HG03066 (cell line): ENCODE results near the gene SCAF8.
"Not testable (repeated sequence)": the region's sequence is repeated elsewhere in the genome, so short reads cannot be mapped to it uniquely, and the experiment has no call there.

Source experiments
- ATAC-seq: cut with Tn5 transposase; IDR thresholded peaks from one replicate; pipeline ENCODE4 v1.9.1; 2021; ENCODE audit warnings: low read depth; ENCODE audit not compliant: unreplicated experiment

Gene SCAF8, protein sequence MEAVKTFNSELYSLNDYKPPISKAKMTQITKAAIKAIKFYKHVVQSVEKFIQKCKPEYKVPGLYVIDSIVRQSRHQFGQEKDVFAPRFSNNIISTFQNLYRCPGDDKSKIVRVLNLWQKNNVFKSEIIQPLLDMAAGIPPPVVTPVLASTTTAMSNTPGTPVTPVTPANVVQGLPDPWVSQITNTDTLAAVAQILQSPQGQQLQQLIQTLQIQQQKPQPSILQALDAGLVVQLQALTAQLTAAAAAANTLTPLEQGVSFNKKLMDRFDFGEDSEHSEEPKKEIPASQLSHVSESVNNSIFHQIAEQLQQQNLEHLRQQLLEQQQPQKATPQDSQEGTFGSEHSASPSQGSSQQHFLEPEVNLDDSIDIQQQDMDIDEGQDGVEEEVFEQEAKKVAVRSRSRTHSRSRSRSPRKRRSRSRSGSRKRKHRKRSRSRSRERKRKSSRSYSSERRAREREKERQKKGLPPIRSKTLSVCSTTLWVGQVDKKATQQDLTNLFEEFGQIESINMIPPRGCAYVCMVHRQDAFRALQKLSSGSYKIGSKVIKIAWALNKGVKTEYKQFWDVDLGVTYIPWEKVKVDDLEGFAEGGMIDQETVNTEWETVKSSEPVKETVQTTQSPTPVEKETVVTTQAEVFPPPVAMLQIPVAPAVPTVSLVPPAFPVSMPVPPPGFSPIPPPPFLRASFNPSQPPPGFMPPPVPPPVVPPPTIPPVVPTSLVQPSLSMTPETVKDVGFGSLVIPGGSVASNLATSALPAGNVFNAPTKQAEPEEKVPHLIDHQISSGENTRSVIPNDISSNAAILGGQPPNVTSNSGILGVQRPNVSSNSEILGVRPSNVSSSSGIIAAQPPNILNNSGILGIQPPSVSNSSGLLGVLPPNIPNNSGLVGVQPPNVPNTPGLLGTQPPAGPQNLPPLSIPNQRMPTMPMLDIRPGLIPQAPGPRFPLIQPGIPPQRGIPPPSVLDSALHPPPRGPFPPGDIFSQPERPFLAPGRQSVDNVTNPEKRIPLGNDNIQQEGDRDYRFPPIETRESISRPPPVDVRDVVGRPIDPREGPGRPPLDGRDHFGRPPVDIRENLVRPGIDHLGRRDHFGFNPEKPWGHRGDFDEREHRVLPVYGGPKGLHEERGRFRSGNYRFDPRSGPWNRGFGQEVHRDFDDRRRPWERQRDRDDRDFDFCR (N-terminal part only)

DNA sequence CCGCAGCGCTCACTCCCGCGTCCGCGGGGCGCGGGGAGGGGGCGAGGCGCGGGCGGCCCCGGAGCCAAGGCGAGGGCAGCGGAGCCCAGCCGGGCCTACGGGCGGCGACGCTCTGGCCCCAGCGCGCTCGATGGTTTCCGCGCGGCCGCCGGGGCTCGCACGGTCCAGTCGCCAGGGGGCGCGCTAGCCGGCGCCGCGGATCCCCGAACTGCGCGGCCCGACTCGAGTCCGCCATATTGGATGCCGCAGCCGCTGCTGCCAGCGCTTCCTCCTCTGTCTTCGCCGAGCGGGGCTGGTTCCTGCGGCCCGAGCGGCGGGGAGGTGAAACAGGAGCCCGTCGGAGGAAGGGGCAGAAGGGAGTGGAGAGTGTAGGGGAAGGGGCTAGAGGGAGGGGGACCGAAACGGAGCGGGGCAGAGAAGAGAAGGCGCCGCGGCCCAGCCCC is at the start of gene SCAF8:
Gene SCAF8 (plus strand): TSS at position 234 of the 443 bp plus-strand sequence. CDS start 485 bp downstream, outside the sequence.
- peak; percentile 75 for ATAC-seq

DNA sequence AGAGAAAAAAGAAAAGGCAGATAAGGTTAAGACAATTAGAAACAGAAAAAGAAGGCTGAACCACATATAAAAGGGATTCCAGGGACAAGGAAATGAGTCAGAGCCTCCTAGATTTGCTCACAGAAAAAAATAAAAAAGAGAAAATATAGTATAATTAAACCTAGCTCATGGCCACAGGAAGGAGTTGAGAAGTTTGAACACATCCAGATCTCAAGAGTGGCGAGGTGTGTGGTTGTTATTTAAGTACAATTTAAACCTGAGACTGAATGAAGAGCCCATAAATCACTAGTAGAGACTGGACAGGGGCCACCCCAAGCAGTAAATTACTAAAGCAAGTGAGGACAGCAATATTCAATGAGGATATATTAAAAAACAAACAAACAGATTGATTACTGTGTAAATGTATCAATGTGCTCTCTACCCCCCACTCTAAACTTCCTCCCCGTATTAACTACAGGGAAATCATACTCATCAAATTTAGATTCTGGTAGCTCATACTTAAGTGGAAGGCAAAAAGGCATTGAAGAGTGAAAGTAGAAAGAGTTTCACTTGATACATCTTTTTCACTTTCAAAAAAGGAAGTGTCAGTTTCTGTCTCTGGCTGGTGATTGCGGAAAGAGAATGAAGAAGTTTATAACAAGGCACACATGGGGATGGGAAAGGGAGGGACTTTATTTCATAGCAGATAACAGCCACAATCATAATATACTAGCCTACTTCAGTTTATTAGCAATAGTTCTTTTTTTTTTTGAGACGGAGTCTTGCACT is 49.3 kb upstream of the SCAF8 start:
- ATAC-seq = peak; percentile 84

DNA sequence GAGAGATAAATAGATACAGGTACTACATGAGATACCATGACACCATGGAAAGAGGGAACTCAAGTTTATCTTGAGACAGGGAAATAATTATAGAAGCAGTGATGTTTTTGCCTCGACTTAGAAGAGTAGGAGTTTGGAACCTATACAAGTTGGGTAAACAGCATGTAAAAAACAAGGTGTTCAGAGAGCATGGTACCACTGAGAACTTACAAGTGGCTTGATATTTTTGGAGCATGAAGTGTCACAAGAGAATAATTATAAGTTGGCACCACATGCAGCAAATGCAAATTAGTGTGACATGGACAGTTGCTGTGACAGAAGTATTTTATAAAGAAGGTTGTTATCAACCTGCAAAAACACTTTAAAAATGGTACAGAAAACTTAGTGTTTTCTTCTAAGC is 47.1 kb upstream of the SCAF8 start:
- ATAC-seq = no peak

DNA sequence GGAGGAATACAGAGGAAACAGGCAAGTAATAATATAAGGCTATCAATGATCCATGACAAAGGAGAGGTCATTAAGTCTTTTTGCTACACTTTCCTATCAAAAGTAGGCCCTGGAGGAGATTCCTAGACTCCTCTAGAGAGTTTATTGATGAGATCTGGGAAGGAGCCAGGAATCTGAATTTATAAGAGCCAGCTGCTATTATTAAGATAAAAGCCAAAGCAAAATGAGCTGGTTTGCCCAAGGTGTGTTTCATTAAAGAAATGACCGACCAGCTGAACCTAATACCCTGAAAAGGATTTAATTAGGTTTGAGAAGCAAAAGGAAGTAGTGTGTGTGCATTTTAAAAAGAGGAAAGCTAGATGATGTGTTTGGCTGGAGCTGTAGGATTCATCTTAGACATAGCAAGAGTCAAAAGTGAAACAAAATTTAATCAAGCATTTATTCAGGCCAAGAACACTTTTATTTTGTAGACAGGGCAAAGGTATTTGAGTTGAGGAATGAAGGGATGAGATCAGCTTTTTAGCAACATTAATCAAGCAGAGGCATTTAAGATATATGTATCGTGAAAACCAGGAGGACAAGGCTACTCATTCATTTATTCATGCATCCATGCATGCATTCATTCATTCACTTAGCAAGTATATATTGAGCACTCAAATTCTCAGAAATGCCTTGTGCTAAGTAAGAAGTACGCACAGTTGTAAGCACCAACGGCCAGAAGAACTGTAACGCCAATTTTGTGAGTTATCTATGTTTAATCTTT is 43.5 kb upstream of the SCAF8 start:
- ATAC-seq = no peak

DNA sequence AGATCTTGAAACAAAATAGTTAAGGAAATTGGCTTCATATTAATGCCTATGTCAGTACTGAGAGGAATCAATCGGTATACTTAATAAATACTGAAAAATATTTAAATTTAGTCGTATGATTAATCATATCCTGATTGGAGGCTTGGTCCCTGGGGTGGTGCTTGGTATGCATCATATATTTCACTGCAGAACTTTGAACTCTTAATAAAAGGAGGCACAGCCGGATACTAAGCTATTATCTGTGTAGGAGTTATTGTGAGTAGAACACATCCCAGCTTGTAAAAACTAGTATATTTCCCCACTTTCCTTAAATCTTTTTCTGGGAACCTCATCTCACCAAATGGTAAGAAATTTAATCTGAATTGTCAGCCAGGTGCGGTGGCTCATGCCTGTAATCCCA is 42.4 kb upstream of the SCAF8 start:
- no peak for ATAC-seq

DNA sequence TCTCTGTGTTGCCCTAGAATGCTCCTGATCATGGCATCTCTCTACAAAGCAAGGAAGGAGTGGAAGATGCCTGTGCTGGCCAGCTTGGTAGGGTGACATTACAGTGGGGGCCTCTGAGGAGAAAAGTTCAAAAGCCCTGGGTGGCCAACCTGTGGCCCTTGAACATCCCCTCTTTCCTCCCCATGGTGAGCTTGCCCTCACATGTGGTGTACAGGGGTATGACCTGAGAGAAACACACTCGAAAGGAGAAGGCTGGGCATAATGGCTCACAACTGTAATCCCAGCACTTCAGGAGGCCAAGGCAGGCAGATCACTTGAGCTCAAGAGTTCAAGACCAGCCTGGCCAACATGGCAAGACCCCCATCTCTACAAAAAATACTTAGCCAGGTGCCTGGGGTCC is 36.6 kb upstream of the SCAF8 start:
- no peak for ATAC-seq

DNA sequence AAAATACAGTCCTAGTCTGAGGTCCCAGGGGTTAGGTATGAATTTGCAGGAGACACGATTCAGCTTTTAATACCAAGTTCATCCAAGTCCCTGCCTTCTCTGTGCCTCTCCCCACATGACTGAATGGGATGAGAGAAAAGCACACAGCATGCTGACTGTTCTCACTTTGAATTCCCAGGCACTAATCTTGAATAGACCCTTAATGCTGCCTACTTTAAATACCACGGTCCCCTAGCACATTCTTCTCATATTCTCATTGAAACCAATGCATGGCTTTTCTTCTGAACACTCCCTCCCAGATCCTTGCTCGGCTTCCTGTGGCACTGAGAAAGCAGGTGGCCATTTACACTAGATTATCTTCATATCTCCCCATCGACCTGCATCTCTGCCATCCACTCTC is 30.1 kb upstream of the SCAF8 start:
- ATAC-seq = no peak

DNA sequence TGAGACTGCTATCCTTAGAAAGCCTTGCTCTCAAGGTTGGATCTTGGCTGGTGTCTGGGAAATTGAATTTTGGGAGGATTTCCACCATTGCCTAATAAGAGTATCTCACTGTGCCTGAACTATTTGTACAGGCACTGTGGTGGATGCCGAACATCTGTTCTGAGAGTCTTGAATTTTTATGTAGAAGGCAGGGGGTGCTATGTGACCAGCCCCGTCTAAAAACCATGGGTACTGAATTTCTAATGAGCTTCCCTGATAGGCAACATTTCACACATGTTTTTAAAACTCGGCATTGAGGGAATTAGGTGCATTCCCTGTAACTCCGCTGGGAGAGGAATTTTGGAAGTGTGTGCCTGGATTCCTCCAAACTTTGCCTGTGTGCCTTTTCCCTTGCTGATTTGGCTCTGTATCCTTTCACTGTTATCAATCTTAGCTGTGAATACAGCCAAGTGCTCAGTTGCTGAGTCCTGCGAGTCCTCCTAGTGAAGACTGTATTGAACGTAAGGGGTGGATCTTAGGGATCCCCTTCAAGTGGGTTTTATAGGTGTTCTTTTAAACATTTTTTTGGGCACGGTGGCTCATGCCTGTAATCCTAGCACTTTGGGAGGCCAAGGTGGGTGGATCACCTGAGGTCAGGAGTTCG is 27.6 kb upstream of the SCAF8 start:
- ATAC-seq = no peak

DNA sequence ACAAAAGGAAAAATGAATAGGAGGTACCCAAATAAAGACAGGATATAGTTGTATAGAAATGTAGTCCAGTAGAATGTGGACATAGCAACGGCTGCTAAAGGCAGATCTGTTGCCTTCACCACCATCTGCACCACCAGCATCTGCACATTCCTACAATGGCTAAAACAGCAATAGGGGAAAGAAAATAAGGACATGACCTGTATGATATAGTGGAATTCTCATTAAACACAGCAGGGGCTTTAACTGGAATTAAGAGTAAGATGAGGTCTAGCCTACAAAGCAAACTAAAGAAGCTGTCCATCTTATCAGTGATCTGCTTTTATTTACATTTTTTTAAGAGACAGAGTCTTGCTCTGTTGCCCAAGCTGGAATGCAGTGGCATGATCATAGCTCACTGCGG is 26.8 kb upstream of the SCAF8 start:
- no peak for ATAC-seq

DNA sequence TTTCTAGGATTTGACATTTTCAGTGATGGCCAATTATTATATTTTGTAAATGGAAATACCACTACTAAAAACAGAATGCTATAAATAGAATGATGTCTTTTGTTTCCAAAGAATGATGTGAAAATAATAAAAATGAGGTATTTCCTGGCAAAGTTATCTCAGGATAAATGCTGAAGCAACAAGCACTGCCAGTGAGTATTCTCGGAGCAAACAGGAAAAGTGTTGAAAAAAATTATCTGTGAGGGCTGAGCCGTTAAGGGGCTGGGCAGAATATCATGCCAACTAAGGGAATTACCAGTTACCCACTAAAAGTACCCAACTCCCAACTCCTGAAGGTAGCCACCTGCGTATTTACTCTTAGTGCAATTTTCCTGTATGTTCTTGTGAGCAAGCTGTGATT is 23.6 kb upstream of the SCAF8 start:
- no peak for ATAC-seq

DNA sequence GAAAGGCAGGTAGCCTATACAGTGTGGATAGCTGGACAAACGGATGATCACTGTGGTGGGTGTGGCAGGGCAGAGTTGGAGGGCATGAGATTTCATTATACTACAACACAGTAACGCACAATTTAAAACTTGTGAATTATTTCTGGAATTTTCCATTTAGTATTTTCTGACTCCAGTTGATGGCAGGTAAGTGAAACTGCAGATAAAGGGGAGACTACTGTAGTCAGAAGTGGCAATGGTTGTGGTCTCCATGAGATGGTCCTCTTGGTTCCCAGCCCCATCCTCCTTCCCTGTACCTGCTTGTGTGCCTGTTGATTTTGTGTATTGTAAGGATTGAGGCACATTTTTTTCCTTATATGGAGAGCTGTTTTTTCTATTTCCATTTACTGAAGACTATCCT is 22.5 kb upstream of the SCAF8 start:
- no peak for ATAC-seq

DNA sequence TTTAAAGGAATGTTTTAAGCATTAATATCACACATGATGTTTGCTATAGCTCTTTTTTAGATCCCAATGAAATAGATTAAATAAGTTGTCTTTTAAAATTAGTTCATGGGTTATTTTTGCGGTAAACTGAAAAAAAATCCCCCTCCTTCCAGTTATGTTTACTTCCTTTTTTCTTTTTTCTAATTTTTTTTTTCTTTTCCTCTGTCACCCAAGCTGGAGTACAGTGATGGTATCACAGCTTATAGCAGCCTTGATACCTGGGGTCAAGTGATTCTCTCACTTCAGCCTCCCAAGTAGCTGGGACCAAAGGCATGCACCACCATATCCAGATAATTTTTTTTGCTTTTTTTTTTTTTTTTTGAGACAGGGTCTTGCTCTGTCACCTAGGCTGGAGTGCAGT is 17.8 kb upstream of the SCAF8 start:
- ATAC-seq = no peak

DNA sequence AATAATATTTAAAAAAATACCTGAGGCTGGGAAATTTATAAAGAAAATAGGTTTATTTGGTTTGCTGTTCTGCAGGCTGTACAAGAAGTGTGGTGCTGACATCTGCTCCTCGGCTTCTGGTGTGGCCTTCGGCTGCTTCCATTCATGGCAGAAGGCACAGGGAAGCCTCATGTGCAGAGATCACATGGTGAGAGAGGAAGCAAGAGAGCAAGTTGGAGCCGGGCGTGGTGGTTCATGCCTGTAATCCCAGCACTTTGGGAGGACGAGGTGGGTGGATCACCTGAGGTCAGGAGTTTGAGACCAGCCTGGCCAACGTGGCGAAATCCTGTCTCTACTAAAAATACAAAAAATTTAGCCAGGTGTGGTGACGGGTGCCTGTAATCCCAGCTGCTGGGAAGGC is 16.9 kb upstream of the SCAF8 start:
- ATAC-seq = not testable (repeated sequence)

DNA sequence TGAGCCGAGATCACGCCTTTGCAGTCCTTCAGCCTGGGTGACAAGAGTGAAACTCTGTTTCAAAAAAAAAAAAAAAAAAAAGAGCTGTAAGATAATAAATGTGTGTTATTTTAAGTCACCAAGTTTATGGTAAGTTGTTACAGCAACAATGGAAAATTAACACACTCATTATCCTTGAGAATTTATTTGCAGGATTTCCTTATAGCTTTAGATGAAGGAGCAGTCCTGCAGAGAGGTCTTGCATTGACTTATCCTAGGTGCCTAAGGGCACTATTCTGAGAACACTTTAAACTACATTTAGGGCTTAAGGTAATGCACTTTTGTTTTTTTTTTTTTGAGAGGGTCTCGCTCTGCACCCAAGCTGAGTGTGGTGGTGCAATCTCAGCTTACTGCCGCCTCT is 13.8 kb upstream of the SCAF8 start:
- ATAC-seq = no peak

DNA sequence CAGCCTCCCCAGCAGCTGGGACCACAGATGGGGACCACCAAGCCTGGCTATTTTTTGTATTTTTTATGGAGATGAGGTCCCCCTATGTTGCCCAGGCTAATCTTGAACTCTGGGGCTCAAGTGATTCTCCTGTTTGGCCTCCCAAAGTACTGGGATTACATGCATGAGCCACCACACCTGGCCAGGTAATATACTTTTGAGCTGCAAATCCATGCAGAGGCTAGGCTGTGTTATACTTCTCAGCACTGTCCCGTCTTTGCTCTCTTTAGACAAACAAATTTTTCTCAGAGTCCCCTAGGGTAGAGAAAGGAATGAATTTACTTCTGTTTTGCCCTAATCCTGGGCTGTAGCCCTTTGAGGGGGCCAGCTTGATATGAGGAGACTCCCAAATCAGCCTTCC is 13.4 kb upstream of the SCAF8 start:
- ATAC-seq = no peak

DNA sequence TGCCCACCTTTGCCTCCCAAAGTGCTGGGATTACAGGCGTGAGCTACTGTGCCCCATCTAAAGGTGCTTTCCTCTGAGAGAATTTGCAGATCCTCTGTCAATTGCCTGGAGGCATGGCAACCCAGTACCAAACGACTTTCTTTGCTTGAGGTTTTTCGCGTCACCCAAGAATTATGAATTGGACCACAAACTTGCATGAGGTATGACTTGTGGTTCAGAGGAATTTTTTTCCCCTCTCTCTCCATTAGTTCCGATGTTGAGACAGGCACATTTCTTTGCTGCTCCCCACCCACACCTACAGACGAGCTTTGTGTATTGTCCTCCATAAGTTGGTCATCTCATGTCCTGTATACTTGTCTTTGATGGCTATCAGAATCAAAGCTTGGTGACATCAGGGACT is 11.8 kb upstream of the SCAF8 start:
- ATAC-seq = no peak

DNA sequence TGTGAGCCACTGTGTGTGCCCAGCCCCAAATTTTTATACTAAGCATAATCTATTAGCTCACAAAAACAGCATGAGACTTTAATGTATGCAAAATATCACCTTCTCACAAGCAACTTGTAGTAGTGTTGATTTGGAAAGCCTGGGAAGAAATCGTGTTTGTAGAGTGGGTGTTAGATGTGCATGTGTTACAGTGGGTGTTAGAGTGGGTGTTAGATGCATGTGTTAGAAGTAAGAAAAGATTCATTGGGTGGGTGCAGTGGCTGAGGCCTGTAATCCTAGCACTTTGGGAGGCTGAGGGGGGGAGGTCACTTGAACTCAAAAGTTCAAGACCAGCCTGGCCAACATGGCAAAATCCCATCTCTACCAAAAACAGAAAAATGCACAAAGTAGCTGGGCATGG is 6.3 kb upstream of the SCAF8 start:
- ATAC-seq = no peak

DNA sequence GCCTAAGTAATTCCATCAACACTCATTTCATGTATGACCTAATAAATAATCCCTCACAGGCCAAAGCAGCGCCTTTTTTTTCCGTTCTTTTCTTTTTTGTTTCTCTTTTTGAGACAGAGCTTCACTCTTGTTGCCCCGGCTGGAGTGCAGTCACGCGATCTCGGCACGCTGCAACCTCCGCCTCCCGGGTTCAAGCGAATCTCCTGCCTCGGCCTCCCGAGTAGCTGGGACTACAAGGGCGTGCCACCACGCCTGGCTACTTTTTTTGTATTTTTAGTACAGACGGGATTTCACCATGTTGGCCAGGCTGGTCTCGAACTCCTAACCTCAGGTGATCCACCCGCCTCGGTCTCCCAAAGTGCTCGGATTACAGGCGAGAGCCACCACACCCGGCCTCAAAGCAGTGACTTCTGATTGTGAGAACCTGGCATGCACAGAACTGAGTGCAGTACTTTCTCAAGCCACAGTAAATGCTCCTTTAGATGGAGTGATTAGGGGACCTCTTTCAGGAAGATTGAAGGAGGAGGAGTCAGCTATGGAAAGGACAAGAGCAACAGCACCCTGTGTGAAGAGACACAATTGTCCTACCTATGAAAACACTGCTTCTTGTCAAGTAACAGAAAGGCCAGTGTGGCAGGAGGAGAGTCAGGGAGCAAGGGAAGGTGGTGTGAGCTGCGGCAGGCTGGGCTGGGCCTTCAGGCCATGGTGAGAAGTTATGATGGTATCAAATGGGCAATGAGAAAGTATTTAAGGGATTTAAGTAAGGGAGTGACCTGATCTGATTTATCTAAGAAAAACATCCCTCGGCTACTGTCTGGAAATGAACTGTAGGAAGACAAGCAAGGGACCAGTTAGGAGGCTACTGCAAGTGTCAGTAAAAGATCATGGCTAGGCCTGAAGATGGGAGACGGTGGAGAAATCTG is 1.7 kb upstream of the SCAF8 start:
- ATAC-seq = no peak
